Effector memory CD8-positive, alpha-beta T cell (primary cell): ENCODE data around the gene NOXA1.
"Not testable (repeated sequence)": the region's sequence is repeated elsewhere in the genome, so short reads cannot be mapped to it uniquely, and the experiment has no call there.

Experiments
- ATAC-seq: fragments of 150-1000 bp; cut with Tn5 transposase; replicated peaks from 2 replicates; pipeline ENCODE4 v1.10.0; 2021; ENCODE audit warnings: mild to moderate bottlenecking, moderate library complexity
- DNase-seq, 3 experiments: peaks; one replicate each; pipeline ENCODE4 v3.0.0; 2021
- H3K27ac Mint-ChIP-seq, 2 donors: one replicate each; pipeline ENCODE4 v1.8.0; 2022; ENCODE audit warnings: mild to moderate bottlenecking in 2 of 2, mixed read lengths in 2 of 2, moderate library complexity in 2 of 2
- H3K27me3 Mint-ChIP-seq, 2 donors: one replicate each; pipeline ENCODE4 v1.8.0; 2022; ENCODE audit warnings: mixed read lengths in 2 of 2
- H3K36me3 Mint-ChIP-seq: one replicate; pipeline ENCODE4 v1.8.0; 2022; ENCODE audit warnings: mild to moderate bottlenecking, moderate library complexity, mixed read lengths; ENCODE audit not compliant: insufficient read depth
- H3K4me1 Mint-ChIP-seq, 2 donors: one replicate each; pipeline ENCODE4 v1.8.0; 2022; ENCODE audit warnings: low read depth in 2 of 2, mixed read lengths in 2 of 2
- H3K4me3 Mint-ChIP-seq, 2 donors: one replicate each; pipeline ENCODE4 v1.8.0; 2022; ENCODE audit warnings: mild to moderate bottlenecking in 2 of 2, mixed read lengths in 2 of 2, moderate library complexity in 2 of 2
- H3K9me3 Mint-ChIP-seq, 2 donors: one replicate each; pipeline ENCODE4 v1.8.0; 2022; ENCODE audit warnings: mixed read lengths in 2 of 2

NOXA1 gene

GRCh38 chr9:137464291-137464999 lies 41.3 kb downstream of the NOXA1 start:
- H3K4me3 Mint-ChIP-seq: no peak overlapping the region

DNA sequence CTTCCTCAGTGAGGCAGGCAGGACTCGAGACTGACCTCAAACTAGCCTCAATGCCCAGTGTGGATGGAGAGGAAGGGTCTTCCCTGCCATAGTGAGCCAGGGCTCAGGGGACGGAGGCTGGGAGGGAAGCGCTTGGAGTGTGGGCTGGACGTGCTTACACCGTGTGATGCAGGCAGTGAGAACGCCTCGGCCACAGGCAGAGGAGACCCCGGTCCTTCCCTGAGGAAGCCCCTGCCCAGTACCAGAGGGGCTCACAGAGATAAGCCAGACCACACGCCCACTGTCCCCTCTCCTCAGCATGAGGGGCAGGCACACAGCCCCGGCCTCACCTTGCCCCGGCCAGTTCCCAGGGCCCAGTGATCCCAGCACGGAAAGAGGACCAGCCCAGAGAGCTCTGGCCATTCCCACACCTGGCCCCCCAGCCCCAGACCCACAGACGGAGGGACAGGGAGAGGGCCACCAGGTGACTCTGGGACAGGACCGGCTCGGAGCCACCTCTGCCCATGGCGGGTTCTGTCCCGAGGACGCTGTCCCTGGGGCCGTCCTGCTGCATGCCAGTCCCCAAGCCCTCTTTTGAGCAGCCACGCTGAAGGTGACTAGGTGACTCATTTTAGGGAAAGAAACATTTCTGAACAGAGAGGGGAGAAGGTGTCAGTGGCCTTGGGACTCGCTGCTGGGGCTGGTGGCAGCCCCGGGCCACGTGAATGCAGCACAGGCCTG lies 42.0 kb downstream of the NOXA1 start:
- H3K27ac Mint-ChIP-seq: peak overlapping the region in 1 of 2 donors; percentile 44
- peaks cover 16 to 17% of the 10 kb centered on the region in 2 donors for H3K4me1 Mint-ChIP-seq
- no peak for DNase-seq
- no peaks in the 10 kb centered on the region for H3K27me3 Mint-ChIP-seq
- no peak overlapping the region for H3K4me3 Mint-ChIP-seq
- H3K9me3 Mint-ChIP-seq: no peaks in the 10 kb centered on the region
- no peak for ATAC-seq
- peaks cover 9% of the 10 kb centered on the region for H3K36me3 Mint-ChIP-seq

More at GRCh38 chr9:137464291-137464999, 41.3 kb downstream of the NOXA1 start:
- DNase-seq (no peak), ATAC-seq (no peak)
- Mint-ChIP-seq H3K9me3 (no peaks in the 10 kb centered on the region), H3K36me3 (peaks cover 6% of the 10 kb centered on the region), H3K4me1 (peaks cover 18 to 23% of the 10 kb centered on the region in 2 donors), H3K27me3 (no peaks in the 10 kb centered on the region), H3K27ac (no peak overlapping the region)

DNA sequence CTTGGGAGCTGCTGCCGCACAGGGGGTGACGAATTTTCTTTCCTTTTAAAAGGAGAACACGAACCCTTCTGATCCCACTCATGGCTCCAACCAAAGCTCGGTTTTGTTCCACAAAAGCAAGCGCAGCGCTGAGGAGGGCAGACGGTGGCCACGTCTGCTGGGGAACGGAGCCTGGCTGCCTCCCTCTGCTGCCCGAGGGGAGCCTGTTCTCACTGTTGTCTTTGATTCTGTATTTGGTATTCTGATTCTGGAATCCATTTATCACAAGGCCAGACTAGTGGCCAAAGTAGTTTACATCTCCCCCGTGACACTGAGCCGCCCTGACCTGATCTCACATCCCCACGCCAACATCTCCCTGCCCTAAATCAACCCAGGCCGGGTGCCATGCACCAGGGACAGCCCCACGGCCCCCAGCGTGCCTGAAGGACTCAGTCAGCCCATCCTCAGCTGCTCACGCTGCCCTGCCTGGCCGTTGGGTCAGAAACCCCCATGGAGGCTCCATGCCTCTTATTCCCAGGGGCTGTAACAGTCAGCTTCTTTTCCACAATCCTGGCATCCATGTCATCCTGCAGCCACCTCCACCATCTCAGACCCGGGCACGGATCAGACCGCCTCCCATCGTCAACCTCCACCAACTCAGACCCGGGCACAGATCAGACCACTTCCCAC lies 42.7 kb downstream of the NOXA1 start:
- Mint-ChIP-seq H3K27me3 (no peaks in the 10 kb centered on the region), H3K9me3 (no peaks in the 10 kb centered on the region), H3K4me3 (no peak overlapping the region), H3K27ac (peak overlapping the region in 1 of 2 donors; percentile 44), H3K4me1 (peaks cover 16 to 19% of the 10 kb centered on the region in 2 donors), H3K36me3 (peaks cover 9% of the 10 kb centered on the region)
- DNase-seq: no peak
- no peak for ATAC-seq

- H3K27me3 Mint-ChIP-seq: not testable (repeated sequence)
These were observed 43.3 kb downstream of the NOXA1 start for GRCh38 chr9:137466389-137467085.

GRCh38 chr9:137467161-137467581 lies 44.0 kb downstream of the NOXA1 start:
- H3K27ac Mint-ChIP-seq: peak overlapping the region in 1 of 2 donors; percentile 66
- DNase-seq: no peak
- no peak for ATAC-seq
- no peak overlapping the region for H3K4me3 Mint-ChIP-seq
- H3K27me3 Mint-ChIP-seq: no peaks in the 10 kb centered on the region
- H3K36me3 Mint-ChIP-seq: peaks cover 9% of the 10 kb centered on the region
- peaks cover 9 to 17% of the 10 kb centered on the region in 2 donors for H3K4me1 Mint-ChIP-seq
- H3K9me3 Mint-ChIP-seq: no peaks in the 10 kb centered on the region

More at GRCh38 chr9:137466389-137467085, 43.3 kb downstream of the NOXA1 start:
- not testable (repeated sequence) for ATAC-seq, H3K36me3 Mint-ChIP-seq, H3K9me3 Mint-ChIP-seq, H3K4me3 Mint-ChIP-seq, DNase-seq
- Mint-ChIP-seq H3K4me1 (peaks cover 13 to 17% of the 10 kb centered on the region in 2 donors), H3K27ac (peak overlapping the region in 1 of 2 donors; percentile 66)

- no peak for ATAC-seq
- no peak for DNase-seq
- Mint-ChIP-seq H3K4me1 (peaks cover 7 to 14% of the 10 kb centered on the region in 2 donors), H3K27me3 (no peaks in the 10 kb centered on the region), H3K9me3 (peaks cover 0 to 1% of the 10 kb centered on the region in 2 donors), H3K36me3 (peaks cover 8% of the 10 kb centered on the region), H3K27ac (no peak overlapping the region), H3K4me3 (no peak overlapping the region)
These were observed 44.7 kb downstream of the NOXA1 start for GRCh38 chr9:137467896-137468295.

- Mint-ChIP-seq H3K36me3 (peaks cover 3% of the 10 kb centered on the region), H3K27me3 (no peaks in the 10 kb centered on the region), H3K4me1 (peaks cover 7 to 10% of the 10 kb centered on the region in 2 donors), H3K4me3 (no peak overlapping the region), H3K27ac (no peak overlapping the region), H3K9me3 (peaks cover 8 to 16% of the 10 kb centered on the region in 2 donors)
- no peak for DNase-seq
- peak; percentile 46 for ATAC-seq
These were observed 47.6 kb downstream of the NOXA1 start for GRCh38 chr9:137470785-137471184.

DNA sequence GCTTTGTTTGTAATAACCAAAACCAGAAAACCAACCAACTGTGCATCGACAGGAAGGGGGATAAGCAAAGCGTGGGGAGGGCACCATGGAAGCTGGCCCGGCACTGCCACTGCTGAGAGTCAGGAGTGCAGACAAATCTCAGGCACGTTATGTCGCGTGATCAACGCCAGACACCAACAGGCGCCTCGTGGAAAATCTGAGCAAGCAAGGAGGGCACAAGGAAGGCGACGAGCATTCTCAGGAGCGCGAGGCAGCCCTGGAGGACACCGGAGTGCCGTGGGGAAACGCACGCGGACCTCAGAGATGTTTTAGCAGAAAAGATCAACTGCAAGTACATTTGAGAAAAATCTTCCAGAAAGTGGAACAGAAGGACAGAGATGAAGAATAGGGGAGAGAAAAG lies 51.1 kb downstream of the NOXA1 start:
- no peaks in the 10 kb centered on the region for H3K27me3 Mint-ChIP-seq
- H3K36me3 Mint-ChIP-seq: peaks cover 3% of the 10 kb centered on the region
- H3K4me3 Mint-ChIP-seq: no peak overlapping the region
- DNase-seq (no peak), ATAC-seq (no peak)
- H3K9me3 Mint-ChIP-seq: peaks cover 9 to 22% of the 10 kb centered on the region in 2 donors
- H3K27ac Mint-ChIP-seq: no peak overlapping the region
- H3K4me1 Mint-ChIP-seq: peaks cover 4 to 5% of the 10 kb centered on the region in 2 donors

DNA sequence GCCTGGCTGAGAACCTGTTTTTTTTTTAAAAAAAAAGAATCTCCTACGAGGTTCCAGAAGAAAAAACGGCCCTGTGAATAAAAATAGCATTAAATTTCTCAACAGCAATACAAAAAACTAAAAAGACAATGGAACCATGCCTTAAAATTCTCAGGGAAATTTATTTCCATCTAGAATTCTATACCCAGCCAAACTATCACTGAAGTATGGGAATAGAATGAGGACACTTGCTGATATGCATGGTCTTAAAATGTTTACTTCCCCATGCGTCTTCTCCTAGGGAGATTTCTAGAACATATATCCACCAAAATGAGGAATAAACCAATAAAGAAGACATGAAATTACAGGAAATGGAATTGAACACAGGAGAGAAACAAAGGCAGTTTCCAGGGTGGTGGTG lies 52.5 kb downstream of the NOXA1 start:
- DNase-seq (no peak), ATAC-seq (no peak)
- Mint-ChIP-seq H3K27ac (no peak overlapping the region), H3K4me1 (peaks cover 2 to 3% of the 10 kb centered on the region in 2 donors), H3K27me3 (no peaks in the 10 kb centered on the region), H3K4me3 (no peak overlapping the region), H3K9me3 (peaks cover 9 to 22% of the 10 kb centered on the region in 2 donors), H3K36me3 (no peaks in the 10 kb centered on the region)

DNA sequence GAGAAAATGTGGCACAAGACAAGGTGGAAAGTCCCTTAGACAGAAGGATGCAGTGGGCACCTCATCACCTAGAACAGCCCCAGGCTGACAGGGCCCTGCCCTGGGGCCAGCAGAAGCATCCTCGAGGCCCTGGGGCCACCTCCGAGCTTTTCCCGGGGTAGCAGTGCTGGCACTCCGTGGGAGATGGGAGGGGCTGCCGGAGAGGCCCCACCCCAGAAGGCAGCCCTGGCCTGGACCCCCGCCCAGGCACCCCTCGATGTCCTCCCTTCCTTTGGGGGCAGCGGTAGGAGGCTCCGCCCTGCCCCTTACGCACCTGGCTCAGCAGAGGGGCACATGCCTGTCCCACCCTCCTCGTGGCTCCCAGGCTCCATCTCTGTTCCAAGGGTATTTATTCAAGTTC lies 53.7 kb downstream of the NOXA1 start:
- ATAC-seq (no peak), DNase-seq (no peak)
- H3K9me3 Mint-ChIP-seq: peaks cover 9 to 22% of the 10 kb centered on the region in 2 donors
- H3K4me3 Mint-ChIP-seq: no peak overlapping the region
- H3K27ac Mint-ChIP-seq: no peak overlapping the region
- no peaks in the 10 kb centered on the region for H3K36me3 Mint-ChIP-seq
- peaks cover under 1 to 6% of the 10 kb centered on the region in 2 donors for H3K4me1 Mint-ChIP-seq
- no peaks in the 10 kb centered on the region for H3K27me3 Mint-ChIP-seq

DNA sequence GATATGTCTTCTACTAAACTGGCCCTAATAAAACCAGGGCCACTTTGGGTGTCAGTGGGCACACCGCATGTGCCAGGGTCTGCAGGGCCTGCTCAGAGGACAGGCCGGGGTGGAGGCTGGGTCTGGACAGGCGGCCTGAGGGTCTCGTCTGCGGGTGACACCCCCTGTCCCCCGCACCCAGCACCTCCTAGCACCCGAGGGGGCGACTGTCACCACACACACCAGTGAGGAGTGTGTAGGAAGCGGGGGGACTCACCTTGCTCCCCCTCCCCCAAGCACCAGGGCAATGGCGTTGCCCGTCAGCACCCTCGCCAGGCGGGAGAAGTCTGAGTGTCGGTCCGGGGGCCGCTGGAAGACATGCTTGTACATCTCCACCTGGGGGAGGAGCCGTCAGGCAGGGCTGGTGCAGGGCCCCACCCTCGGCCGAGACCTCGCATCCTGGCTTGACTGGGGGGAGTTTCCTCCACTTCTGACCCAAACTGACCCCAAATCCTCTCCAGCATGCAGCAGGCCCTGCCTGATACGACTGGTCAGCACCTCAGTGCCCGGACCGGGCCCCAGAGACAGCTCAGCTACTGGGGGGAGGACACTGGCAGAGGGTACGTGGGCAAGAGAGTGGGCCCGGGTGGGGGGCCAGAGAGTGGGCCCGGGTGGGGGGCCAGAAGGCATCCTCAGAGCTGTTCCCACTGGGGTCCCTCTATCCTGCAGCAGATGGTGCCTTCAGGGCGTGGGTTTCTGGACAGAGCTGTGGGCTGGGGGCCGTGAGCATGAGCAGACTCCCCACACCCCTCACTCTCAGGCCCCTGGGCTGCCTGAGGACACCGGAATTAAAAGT lies 54.8 kb downstream of the NOXA1 start:
- H3K36me3 Mint-ChIP-seq: no peaks in the 10 kb centered on the region
- H3K27ac Mint-ChIP-seq: no peak overlapping the region
- H3K27me3 Mint-ChIP-seq: no peaks in the 10 kb centered on the region
- DNase-seq (no peak), ATAC-seq (no peak)
- H3K4me1 Mint-ChIP-seq: peaks cover 1 to 8% of the 10 kb centered on the region in 2 donors
- H3K9me3 Mint-ChIP-seq: peaks cover 7 to 22% of the 10 kb centered on the region in 2 donors
- H3K4me3 Mint-ChIP-seq: no peak overlapping the region

DNA sequence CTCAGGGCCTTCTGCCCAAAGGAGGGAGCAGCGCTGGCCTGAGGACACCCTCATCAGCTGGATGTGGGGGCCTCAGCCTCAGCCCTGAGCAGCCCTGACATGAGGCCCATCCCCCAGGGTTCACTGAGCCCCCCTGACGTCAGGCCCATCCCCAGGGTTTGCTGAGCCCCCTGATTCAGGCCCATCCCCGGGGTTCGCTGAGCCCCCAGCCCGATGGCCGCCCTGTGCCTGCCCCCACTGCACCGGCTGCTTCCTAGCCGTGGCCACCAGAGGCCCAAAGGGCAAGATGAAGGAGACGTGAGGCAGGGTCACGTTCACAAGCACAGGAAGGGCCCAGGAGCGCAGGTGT lies 55.4 kb downstream of the NOXA1 start:
- ATAC-seq: no peak
- Mint-ChIP-seq H3K9me3 (peaks cover 5 to 19% of the 10 kb centered on the region in 2 donors), H3K4me3 (no peak overlapping the region), H3K27ac (no peak overlapping the region), H3K36me3 (no peaks in the 10 kb centered on the region), H3K27me3 (no peaks in the 10 kb centered on the region), H3K4me1 (peaks cover 1 to 8% of the 10 kb centered on the region in 2 donors)
- DNase-seq: no peak
